Endothelial cell of umbilical vein (primary cell): ENCODE data around the gene DBT. TPM values are rescaled to one million over a fixed set of nuclear protein-coding genes. Genes with fewer than 3 reads are reported as not detected.

ENCODE experiments used
- Bru-seq: library from RNA; stranded (reverse); fragments of 400-500 nt; gene quantifications from one replicate; lab custom pipeline; 2021; lab: Mats Ljungman, UMichigan
- BruChase-seq, 2 experiments: library from RNA; stranded (reverse); fragments of 400-500 nt; gene quantifications; one replicate each; lab custom pipeline; 2021; lab: Mats Ljungman, UMichigan
- BruUV-seq: library from RNA; stranded (reverse); fragments of 400-500 nt; replicated peaks from 2 replicates; lab custom pipeline; 2021; lab: Mats Ljungman, UMichigan
- CTCF ChIA-PET: fragments of 300-600, 350-600 bp; sonication (Branson Sonifier 250); formaldehyde crosslinking; loops from one replicate; lab custom pipeline; 2021; ENCODE audit warnings: antibody characterized with exemption, inconsistent platforms; lab: Charles Lee
- POLR2A ChIA-PET: fragments of 300-600, 350-600 bp; sonication (Branson Sonifier 250); formaldehyde crosslinking; loops from one replicate; lab custom pipeline; 2021; ENCODE audit warnings: antibody characterized with exemption, inconsistent platforms; lab: Charles Lee
- DNase-seq: peaks from one replicate; pipeline ENCODE4 v3.0.0-alpha.2; 2011; ENCODE audit warnings: low read depth, low spot score
- FAIRE-seq: peaks from 2 replicates; lab custom pipeline; 2011; peaks lifted over from hg19 to GRCh38; lab: Jason Lieb, UNC
- H2AFZ ChIP-seq: 2 replicates; pipeline ENCODE4 v1.6.0; 2012; ENCODE audit warnings: low read depth, low read length, control low read depth, inconsistent platforms
- H3K27ac ChIP-seq: 2 replicates; pipeline ENCODE4 v1.5.1; 2011; ENCODE audit warnings: low read depth, mild to moderate bottlenecking, control low read depth, low read length, moderate library complexity; ENCODE audit not compliant: insufficient read depth
- H3K27me3 ChIP-seq, 2 experiments: 2 replicates each; pipeline versions ENCODE4 v1.6.0 to v1.6.1; 2011; ENCODE audit warnings: low read length in 2 of 2, mixed read lengths in 1 of 2; ENCODE audit not compliant: control insufficient read depth in 2 of 2, insufficient read depth in 2 of 2
- H3K36me3 ChIP-seq, 2 experiments: 2 replicates in 1 of 2; 3 replicates in 1 of 2; pipeline ENCODE4 v1.5.1; 2011; ENCODE audit warnings: low read length in 2 of 2, mild to moderate bottlenecking in 1 of 2, moderate library complexity in 1 of 2; ENCODE audit not compliant: control insufficient read depth in 2 of 2, insufficient read depth in 2 of 2; ENCODE audit errors: extremely low read depth in 1 of 2
- H3K4me1 ChIP-seq: 3 replicates; pipeline ENCODE4 v1.5.1; 2011; ENCODE audit warnings: mild to moderate bottlenecking, low read length; ENCODE audit not compliant: control insufficient read depth, insufficient read depth; ENCODE audit errors: extremely low read depth
- H3K4me2 ChIP-seq: 2 replicates; pipeline ENCODE4 v1.6.1; 2011; ENCODE audit warnings: low read length, control low read depth, mixed read lengths; ENCODE audit not compliant: insufficient read depth
- H3K4me3 ChIP-seq, 3 experiments: fragments of 200-600 bp in 1 of 3; sonication (generic), shearing (Covaris generic) in 1 of 3; replicated peaks in 1 of 3; 2 replicates each; pipeline ENCODE4 v1.5.1; 2011 to 2016; ENCODE audit warnings: control low read depth in 3 of 3, low read length in 3 of 3, mild to moderate bottlenecking in 2 of 3, inconsistent platforms in 1 of 3, low read depth in 1 of 3, moderate library complexity in 1 of 3; ENCODE audit not compliant: insufficient read depth in 1 of 3
- H3K79me2 ChIP-seq: 2 replicates; pipeline ENCODE4 v1.6.0; 2012; ENCODE audit warnings: low read length, inconsistent platforms; ENCODE audit not compliant: control insufficient read depth, insufficient read depth
- H3K9ac ChIP-seq: replicated peaks from 2 replicates; pipeline ENCODE3; 2011; ENCODE audit warnings: low read length, control low read depth; ENCODE audit not compliant: insufficient read depth; ENCODE audit errors: extremely low read depth
- H3K9me1 ChIP-seq: replicated peaks from 3 replicates; pipeline ENCODE4 v1.6.0; 2011; ENCODE audit warnings: mild to moderate bottlenecking, low read length; ENCODE audit not compliant: control insufficient read depth, insufficient read depth; ENCODE audit errors: extremely low read depth
- H3K9me3 ChIP-seq: replicated peaks from 2 replicates; pipeline ENCODE4 v1.5.1; 2012; ENCODE audit warnings: low read length, inconsistent platforms; ENCODE audit not compliant: control insufficient read depth, insufficient read depth
- H4K20me1 ChIP-seq: replicated peaks from 2 replicates; pipeline ENCODE3; 2011; ENCODE audit warnings: mild to moderate bottlenecking, low read length; ENCODE audit not compliant: control insufficient read depth, insufficient read depth; ENCODE audit errors: extremely low read depth
- EZH2 ChIP-seq: IDR thresholded peaks from 2 replicates; pipeline ENCODE4 v1.6.1; 2012; ENCODE audit warnings: borderline replicate concordance, low read depth, mild to moderate bottlenecking, moderate library complexity, low read length, inconsistent platforms; ENCODE audit not compliant: severe bottlenecking
- FOS ChIP-seq: IDR thresholded peaks from 2 replicates; pipeline ENCODE4 v1.6.1; 2011; ENCODE audit warnings: mild to moderate bottlenecking, low read length, moderate library complexity, borderline replicate concordance; ENCODE audit not compliant: insufficient read depth
- GATA2 ChIP-seq: IDR thresholded peaks from 2 replicates; pipeline ENCODE4 v1.7.0; 2011; ENCODE audit warnings: low read depth, mild to moderate bottlenecking, moderate library complexity, mixed read lengths, low read length; ENCODE audit not compliant: insufficient read length, insufficient read depth
- JUN ChIP-seq: IDR thresholded peaks from 2 replicates; pipeline ENCODE4 v1.6.1; 2011; ENCODE audit warnings: borderline replicate concordance, low read depth; ENCODE audit not compliant: insufficient read length, insufficient read depth
- MYC ChIP-seq: IDR thresholded peaks from one replicate; pipeline ENCODE4 v1.6.1; 2011; ENCODE audit warnings: mild to moderate bottlenecking, low read depth, low read length
- POLR2A ChIP-seq: IDR thresholded peaks from 2 replicates; pipeline ENCODE4 v1.6.1; 2012; ENCODE audit warnings: low read depth, mild to moderate bottlenecking, control low read depth, low read length
- POLR2AphosphoS5 ChIP-seq: IDR thresholded peaks from 2 replicates; pipeline ENCODE4 v1.6.1; 2012; ENCODE audit warnings: low read depth, mild to moderate bottlenecking, control low read depth, low read length, moderate library complexity; ENCODE audit not compliant: insufficient read depth
- dilution Hi-C: fragments of 300-500 bp; cut with MboI; formaldehyde crosslinking; loops from one replicate; pipeline ENCODE4 v1.15.0; 2019; ENCODE audit warnings: low sequenced_read_pairs; ENCODE audit not compliant: extremely low pct_ligation_motif_present
- intact Hi-C: fragments of 100-400 bp; cut with micrococcal nuclease; formaldehyde crosslinking; loops from one replicate; pipeline ENCODE4 v1.10.0; 2022
- long read RNA-seq: library from polyadenylated mRNA; stranded (forward); transcript quantifications from one replicate; pipeline ENCODE4 v2.0.0, GENCODE V29; 2021
- polyA minus RNA-seq, 3 experiments: library from RNA; depleted of rRNA, polyadenylated mRNA; stranded (reverse); fragments of >200 nt; gene quantifications; 1 replicate in 1 of 3; 2 replicates in 2 of 3; pipeline ENCODE4 v1.2.3, GENCODE V29; 2011
- polyA plus RNA-seq, 4 experiments: library from polyadenylated mRNA; depleted of rRNA in 3 of 4; stranded (reverse) in 3 of 4; unstranded in 1 of 4; fragments of >200 nt; gene quantifications; 2 replicates each; pipeline versions ENCODE4 v1.2.1 to v1.2.3, GENCODE V29; 2011 to 2012; ENCODE audit warnings: missing spikeins in 1 of 4
- total RNA-seq: library from RNA; stranded (reverse); gene quantifications from 2 replicates; pipeline ENCODE4 v1.2.3, GENCODE V29; 2021
- TF ChIP-seq, protein P1 (sequence below), 2 donors: IDR thresholded peaks; 1 replicate in 1 of 2; 2 replicates in 1 of 2; pipeline ENCODE4 v1.5.1; 2011; ENCODE audit warnings: low read length in 2 of 2, mild to moderate bottlenecking in 2 of 2, moderate library complexity in 2 of 2, control low read depth in 1 of 2, inconsistent platforms in 1 of 2, low read depth in 1 of 2; ENCODE audit not compliant: insufficient read depth in 1 of 2; ENCODE audit errors: extremely low read depth in 1 of 2
- TF ChIP-seq, protein P2 (sequence below): IDR thresholded peaks from 2 replicates; pipeline ENCODE4 v1.6.1; 2011; ENCODE audit not compliant: insufficient read depth, insufficient read length

The DBT gene
- total RNA-seq (7.9 and 9.0 TPM in 2 replicates), polyA plus RNA-seq (1.3 and 1.6 TPM in 2 replicates), polyA minus RNA-seq (6.2 and 6.3 TPM in 2 replicates), Bru-seq, nascent RNA (percentile 70 among the genes with signal in this experiment), BruChase-seq, experiment 1, labeled RNA remaining after a 6-hour chase (percentile 67 among the genes with signal in this experiment), BruChase-seq, experiment 2, labeled RNA remaining after a 2-hour chase (percentile 63 among the genes with signal in this experiment)
- polyA plus RNA-seq (2011; cell fraction: cytosol; rRNA removed) = 1.9 and 2.4 TPM in 2 replicates
- polyA plus RNA-seq (2011; cell fraction: nucleus; rRNA removed) = 4.8 and 7.4 TPM in 2 replicates
- 8.2 and 8.4 TPM in 2 replicates for polyA plus RNA-seq (2012)
- polyA minus RNA-seq (2011; cell fraction: cytosol; rRNA and poly(A)+ RNA removed) = 4.6 TPM
- polyA minus RNA-seq (2011; cell fraction: nucleus; rRNA and poly(A)+ RNA removed) = 9.9 and 11.2 TPM in 2 replicates
- long read RNA-seq, full-length matches to known transcripts = 2 of 5 reads
- long read RNA-seq, partial matches to known transcripts = 1 of 5 reads
- long read RNA-seq, other reads (novel, unspliced or antisense) = 2 of 5 reads

DNA sequence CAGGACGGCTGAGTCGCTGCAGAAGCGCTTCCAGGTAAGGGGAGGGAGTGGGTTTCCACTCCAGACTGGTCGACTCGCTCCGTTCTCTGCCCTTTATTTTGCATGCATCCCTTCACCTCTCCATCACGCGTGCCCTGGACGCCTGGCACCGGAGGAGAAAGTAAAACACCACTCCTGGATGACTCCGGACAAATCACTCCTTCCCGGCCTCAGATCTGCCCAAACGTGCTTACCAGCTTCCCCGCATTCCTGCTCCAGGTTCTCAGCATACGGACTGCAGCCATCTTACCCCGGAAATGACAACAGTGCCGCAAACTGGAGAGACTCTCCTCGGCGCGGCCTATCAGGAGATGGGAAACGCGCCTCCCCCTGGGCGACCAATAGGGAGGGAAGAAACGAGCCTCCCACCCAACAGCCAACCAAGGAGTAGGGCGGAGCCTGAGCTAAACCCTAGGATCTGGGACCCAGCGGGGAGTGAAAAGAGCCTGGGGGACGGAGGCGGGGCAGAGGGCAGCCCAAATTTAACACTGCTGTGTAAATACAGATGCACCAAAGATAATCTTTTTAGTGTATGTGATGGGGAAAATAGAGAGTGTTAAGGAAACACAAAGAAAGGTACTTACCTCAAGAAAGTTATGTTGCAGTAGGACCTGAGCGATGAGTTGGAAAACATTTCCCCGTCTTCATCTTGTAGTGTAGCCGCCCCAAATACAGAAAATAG is at the start of gene DBT:
TSS of gene DBT (minus strand) at position 298 of the 721 bp plus-strand sequence. CDS start at position 284, 14 bp downstream.
- peaks cover 10% of the 10 kb centered on the region for H3K4me1 ChIP-seq
- TSS peak; percentile 66 for BruUV-seq
- dilution Hi-C loops (no loop called here), intact Hi-C loops (loop anchor here (1.0 kb wide), 2 partner anchors 17 to 116 kb away; partner anchors contain the start of genes RTCA and TRMT13)
- H3K27me3 ChIP-seq = peaks cover 0 to 6% of the 10 kb centered on the region in 2 experiments
- peak within 1 kb of the TSS; percentile 84 for H2AFZ ChIP-seq
- ChIA-PET POLR2A (interaction anchor here (0.7 to 1.0 kb wide), 3 partner anchors 13 to 105 kb away, joined by 3 read pairs; no protein-coding TSS in a partner anchor), CTCF (interaction anchor here (0.6 to 1.6 kb wide), 6 partner anchors 16 to 619 kb away, joined by 3 to 5 read pairs (median 3); partner anchors contain the start of gene RTCA)
- H4K20me1 ChIP-seq = no peaks in the 10 kb centered on the region
- H3K36me3 ChIP-seq = no peaks in the 10 kb centered on the region
- DNase-seq (peak; percentile 95), FAIRE-seq (peak; percentile 92)
- H3K27ac ChIP-seq = peak within 1 kb of the TSS; percentile 26
- H3K9me3 ChIP-seq = no peaks in the 10 kb centered on the region
- peak within 1 kb of the TSS; percentile 78 for H3K9ac ChIP-seq
- TF ChIP-seq POLR2AphosphoS5 = peak; percentile 76
- TF ChIP-seq GATA2 = no peak
- no peak for TF ChIP-seq JUN
- TF ChIP-seq, protein P1, sequence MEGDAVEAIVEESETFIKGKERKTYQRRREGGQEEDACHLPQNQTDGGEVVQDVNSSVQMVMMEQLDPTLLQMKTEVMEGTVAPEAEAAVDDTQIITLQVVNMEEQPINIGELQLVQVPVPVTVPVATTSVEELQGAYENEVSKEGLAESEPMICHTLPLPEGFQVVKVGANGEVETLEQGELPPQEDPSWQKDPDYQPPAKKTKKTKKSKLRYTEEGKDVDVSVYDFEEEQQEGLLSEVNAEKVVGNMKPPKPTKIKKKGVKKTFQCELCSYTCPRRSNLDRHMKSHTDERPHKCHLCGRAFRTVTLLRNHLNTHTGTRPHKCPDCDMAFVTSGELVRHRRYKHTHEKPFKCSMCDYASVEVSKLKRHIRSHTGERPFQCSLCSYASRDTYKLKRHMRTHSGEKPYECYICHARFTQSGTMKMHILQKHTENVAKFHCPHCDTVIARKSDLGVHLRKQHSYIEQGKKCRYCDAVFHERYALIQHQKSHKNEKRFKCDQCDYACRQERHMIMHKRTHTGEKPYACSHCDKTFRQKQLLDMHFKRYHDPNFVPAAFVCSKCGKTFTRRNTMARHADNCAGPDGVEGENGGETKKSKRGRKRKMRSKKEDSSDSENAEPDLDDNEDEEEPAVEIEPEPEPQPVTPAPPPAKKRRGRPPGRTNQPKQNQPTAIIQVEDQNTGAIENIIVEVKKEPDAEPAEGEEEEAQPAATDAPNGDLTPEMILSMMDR (IDR thresholded peaks at IDR 0.05; ENCODE audit: extremely low read depth in 1 of 2, insufficient read depth in 1 of 2, low read depth in 1 of 2, low read length in 2 of 2) = no peak
- peak; percentile 88 for TF ChIP-seq POLR2A
- TF ChIP-seq MYC = no peak
- no peak for TF ChIP-seq FOS
- TF ChIP-seq EZH2 = no peak
- TF ChIP-seq, protein P2, sequence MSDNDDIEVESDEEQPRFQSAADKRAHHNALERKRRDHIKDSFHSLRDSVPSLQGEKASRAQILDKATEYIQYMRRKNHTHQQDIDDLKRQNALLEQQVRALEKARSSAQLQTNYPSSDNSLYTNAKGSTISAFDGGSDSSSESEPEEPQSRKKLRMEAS = peak; percentile 1
- H3K4me3 ChIP-seq = peak within 1 kb of the TSS; percentile 20 to 63 (median 63)
- H3K79me2 ChIP-seq = peaks cover 11% of the 10 kb centered on the region
- no peaks in the 10 kb centered on the region for H3K9me1 ChIP-seq
- H3K4me2 ChIP-seq = peak within 1 kb of the TSS; percentile 73
